GM13977 (cell line): Measurements from ENCODE around the gene PRX.
A peak's percentile ranks its signal among the peaks of the same experiment; 100 is the strongest.

Source experiments
- DNase-seq: peaks from one replicate; pipeline ENCODE4 v3.0.0; 2012; ENCODE audit warnings: low spot score
- CTCF ChIP-seq: IDR thresholded peaks from 2 replicates; pipeline ENCODE4 v1.5.1; 2012; ENCODE audit warnings: mild to moderate bottlenecking, control low read depth; ENCODE audit not compliant: insufficient read depth; ENCODE audit errors: extremely low read depth, missing control alignments
- in situ Hi-C: fragments of 300-500 bp; cut with MboI; formaldehyde crosslinking; loops from one replicate; pipeline ENCODE4 v1.12.0; 2022; ENCODE audit warnings: low sequenced_read_pairs, low pct_unique_long_range_greater_than_20kb, mixed read lengths, inconsistent platforms; ENCODE audit not compliant: unreplicated experiment

The PRX gene

GRCh38 chr19:40365613-40366401 lies 47.4 kb downstream of the PRX start:
- in situ Hi-C loops: no loop called here
- peak; percentile 97 for DNase-seq
- no peak for TF ChIP-seq CTCF

- no peak for TF ChIP-seq CTCF
- in situ Hi-C loops: no loop called here
- DNase-seq: no peak
Measured at GRCh38 chr19:40365010-40365409, 48.2 kb downstream of the PRX start.

DNA sequence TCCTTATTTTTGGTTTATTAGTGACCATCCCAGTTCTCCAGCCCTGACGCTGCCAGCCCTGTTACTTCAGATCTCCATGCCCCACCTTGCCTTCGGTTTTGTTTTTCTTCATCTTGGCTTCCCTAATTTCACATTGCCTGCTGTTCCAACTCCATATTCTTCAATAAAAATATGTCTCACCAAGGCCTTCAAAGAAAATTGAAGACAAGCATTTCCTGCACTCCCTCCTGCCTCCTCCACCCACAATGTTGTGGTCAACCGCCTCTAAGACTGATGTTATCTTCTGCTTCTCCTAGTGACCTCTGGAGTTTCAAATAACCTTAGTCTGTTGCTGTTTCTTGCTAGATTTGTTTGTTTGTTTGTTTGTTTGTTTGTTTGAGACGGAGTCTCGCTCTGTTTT lies 50.1 kb downstream of the PRX start:
- DNase-seq: no peak
- in situ Hi-C loops: no loop called here
- TF ChIP-seq CTCF: no peak

GRCh38 chr19:40362160-40362559 lies 51.0 kb downstream of the PRX start:
- in situ Hi-C loops: no loop called here
- no peak for TF ChIP-seq CTCF
- DNase-seq: no peak

DNA sequence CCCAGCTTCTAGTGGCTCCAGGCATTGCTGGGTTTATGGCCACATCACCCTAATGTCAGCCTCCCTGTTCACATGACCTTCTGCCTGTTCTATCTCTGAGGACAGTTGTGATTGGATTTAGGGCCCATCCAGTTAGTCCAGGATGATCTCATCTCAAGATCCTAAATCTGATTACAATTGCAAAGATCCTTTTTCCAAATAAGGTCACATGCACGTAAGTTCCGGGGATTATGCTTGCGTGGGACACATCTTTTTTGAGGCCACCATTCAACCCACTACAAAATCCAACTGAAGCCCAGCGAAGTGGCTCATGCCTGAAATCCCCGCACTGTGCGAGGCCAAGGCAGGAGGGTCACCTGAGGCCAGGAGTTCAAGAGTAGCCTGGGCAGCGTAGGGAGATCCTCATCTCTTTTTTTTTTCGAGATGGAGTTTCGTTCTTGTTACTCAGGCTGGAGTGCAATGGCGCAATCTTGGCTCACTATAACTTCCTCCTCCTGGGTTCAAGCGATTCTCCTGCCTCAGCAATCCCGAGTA lies 52.4 kb downstream of the PRX start:
- DNase-seq: no peak
- TF ChIP-seq CTCF: no peak
- in situ Hi-C loops: no loop called here

- in situ Hi-C loops: no loop called here
- TF ChIP-seq CTCF: no peak
- no peak for DNase-seq
Measured at GRCh38 chr19:40360020-40360707, 53.0 kb downstream of the PRX start.
